Psoas muscle (tissue), 8 donors: ENCODE results near the gene FGD2. TPM values are rescaled to one million over a fixed set of nuclear protein-coding genes. Genes with fewer than 3 reads are reported as not detected.

Experiments
- ATAC-seq, 4 donors: fragments of 200-7000 bp; cut with Tn5 transposase; one replicate each; pipeline ENCODE4 v1.9.1; 2020; ENCODE audit warnings: moderate library complexity in 3 of 4, mild to moderate bottlenecking in 2 of 4
- DNase-seq, 2 donors: peaks; one replicate each; pipeline ENCODE4 v3.0.0-alpha.2; 2020
- H3K27ac ChIP-seq: fragments of 200-600 bp; one replicate; pipeline ENCODE4 v1.8.0; 2022
- H3K27me3 ChIP-seq, 3 donors: fragments of 200-600 bp in 1 of 3; one replicate each; pipeline versions ENCODE4 v1.6.1 to v1.8.0; 2013 to 2022; ENCODE audit warnings: low read length in 2 of 3, mild to moderate bottlenecking in 2 of 3, moderate library complexity in 1 of 3; ENCODE audit not compliant: insufficient read depth in 3 of 3
- H3K36me3 ChIP-seq, 2 donors: fragments of 200-600 bp in 1 of 2; one replicate each; pipeline versions ENCODE4 v1.6.1 to v1.8.0; 2013 to 2022; ENCODE audit warnings: low read depth in 1 of 2, mild to moderate bottlenecking in 1 of 2, moderate library complexity in 1 of 2; ENCODE audit not compliant: insufficient read depth in 1 of 2
- H3K4me1 ChIP-seq: fragments of 200-600 bp; one replicate; pipeline ENCODE4 v1.8.0; 2022
- H3K4me3 ChIP-seq: fragments of 200-600 bp; one replicate; pipeline ENCODE4 v1.8.0; 2022; ENCODE audit warnings: mild to moderate bottlenecking
- H3K9me3 ChIP-seq: fragments of 200-600 bp; one replicate; pipeline ENCODE4 v1.8.0; 2022
- WGBS, 3 donors: extraction: QIAGEN DNeasy Blood & Tissue Kit; methylation state at CpG; one replicate each; pipeline versions ENCODE4 v1.1.6 to v1.1.7; 2013; 5-methylcytosine and 5-hydroxymethylcytosine counted together
- intact Hi-C, 2 donors: fragments of 100-400 bp; cut with DNase I; formaldehyde crosslinking; loops; one replicate each; pipeline versions ENCODE4 v1.11.0 to v1.14.2; 2022
- polyA plus RNA-seq, 3 donors: library from polyadenylated mRNA; stranded (reverse); fragments of 200-250 nt; gene quantifications; one replicate each; pipeline ENCODE4 v1.2.3, GENCODE V29; 2013
- total RNA-seq, 4 donors: library from RNA; stranded (reverse); fragmentation: NEBNext Ultra II Directional in 2 of 4; extraction: Animal tissue kit (Norgen Biotek cat#: 25700) in 2 of 4; gene quantifications; one replicate each; pipeline versions ENCODE4 v1.2.1 to v1.2.4, GENCODE V29; 2021 to 2023
- TF ChIP-seq, protein P1 (sequence below): fragments of 200-600 bp; IDR thresholded peaks from one replicate; pipeline ENCODE4 v1.8.0; 2022; ENCODE audit warnings: antibody characterized with exemption
- donor health status: healthy with polysubstance abuse.
- donor health status: DM: no; HTN: no; CAD: no; lungs with moderate emphysema.
- donor health status: Bipolar disorder and iron deficiency.
- donor health status: healthy.
- donor health status: DM: yes; HTN: yes; CAD: no.
- donor health status: DM: no; HTN: no; CAD: no.
- donor health status: DM: no; HTN: no; CAD: no.
- donor health status: DM: yes; HTN: yes; CAD: no.

The FGD2 gene
- total and polyA plus RNA-seq, 7 donors = 0.75 to 4.2 (median 1.7) TPM

DNA sequence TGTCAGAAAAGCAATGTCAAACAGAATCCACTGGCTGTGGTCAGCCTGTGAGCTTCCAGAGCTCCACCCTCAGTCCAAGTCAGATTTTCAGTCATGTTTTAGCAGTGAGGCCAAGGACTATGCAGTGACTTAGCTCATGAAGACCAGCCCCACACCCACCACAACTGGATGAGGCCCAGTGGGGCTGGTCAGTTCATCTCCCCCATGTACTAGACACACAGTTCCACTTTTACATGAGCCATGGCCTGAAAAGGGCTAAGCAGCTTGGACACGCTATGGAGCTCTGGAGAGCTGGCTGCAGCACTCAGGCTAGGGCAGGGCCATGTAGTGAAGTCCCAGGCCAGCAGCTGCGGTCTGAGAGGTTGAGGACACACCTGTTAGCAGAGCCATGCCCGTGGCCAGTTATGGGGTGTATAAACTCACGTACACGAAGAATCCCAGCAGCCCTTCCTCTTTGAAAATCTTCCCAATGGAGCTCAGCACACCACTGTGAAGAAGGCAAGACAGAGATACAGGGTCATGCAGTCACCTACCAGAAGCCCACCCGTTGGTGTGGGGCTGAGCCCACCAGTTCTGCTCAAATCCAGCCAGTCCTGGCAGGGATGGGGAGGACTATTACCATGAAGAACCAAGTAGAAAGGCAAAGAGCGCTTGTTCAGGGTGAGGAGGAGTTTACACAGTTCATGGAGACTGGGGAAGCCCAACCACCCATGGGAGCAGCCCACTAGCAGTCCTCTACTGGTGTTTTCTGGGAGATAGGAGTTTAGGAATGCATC is 30.0 kb upstream of the FGD2 start:
- no peak for DNase-seq
- TF ChIP-seq, protein P1, sequence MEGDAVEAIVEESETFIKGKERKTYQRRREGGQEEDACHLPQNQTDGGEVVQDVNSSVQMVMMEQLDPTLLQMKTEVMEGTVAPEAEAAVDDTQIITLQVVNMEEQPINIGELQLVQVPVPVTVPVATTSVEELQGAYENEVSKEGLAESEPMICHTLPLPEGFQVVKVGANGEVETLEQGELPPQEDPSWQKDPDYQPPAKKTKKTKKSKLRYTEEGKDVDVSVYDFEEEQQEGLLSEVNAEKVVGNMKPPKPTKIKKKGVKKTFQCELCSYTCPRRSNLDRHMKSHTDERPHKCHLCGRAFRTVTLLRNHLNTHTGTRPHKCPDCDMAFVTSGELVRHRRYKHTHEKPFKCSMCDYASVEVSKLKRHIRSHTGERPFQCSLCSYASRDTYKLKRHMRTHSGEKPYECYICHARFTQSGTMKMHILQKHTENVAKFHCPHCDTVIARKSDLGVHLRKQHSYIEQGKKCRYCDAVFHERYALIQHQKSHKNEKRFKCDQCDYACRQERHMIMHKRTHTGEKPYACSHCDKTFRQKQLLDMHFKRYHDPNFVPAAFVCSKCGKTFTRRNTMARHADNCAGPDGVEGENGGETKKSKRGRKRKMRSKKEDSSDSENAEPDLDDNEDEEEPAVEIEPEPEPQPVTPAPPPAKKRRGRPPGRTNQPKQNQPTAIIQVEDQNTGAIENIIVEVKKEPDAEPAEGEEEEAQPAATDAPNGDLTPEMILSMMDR = no peak
- 74 to 87% (median 79%) methylated on average over 7 of the region's 7 CpGs for WGBS, 3 donors
- H3K36me3 ChIP-seq = peaks cover 16 to 82% of the 10 kb centered on the region in 2 donors
- no peak overlapping the region for H3K27ac ChIP-seq
- H3K27me3 ChIP-seq = no peaks in the 10 kb centered on the region
- no peaks in the 10 kb centered on the region for H3K9me3 ChIP-seq
- intact Hi-C loops = loop anchor here in 1 of 2 donors (5.0 kb wide), 2 partner anchors 48 to 88 kb away; partner anchors contain the start of gene C6orf89
- peaks cover 15% of the 10 kb centered on the region for H3K4me1 ChIP-seq
- no peak overlapping the region for H3K4me3 ChIP-seq
- ATAC-seq = no peak

DNA sequence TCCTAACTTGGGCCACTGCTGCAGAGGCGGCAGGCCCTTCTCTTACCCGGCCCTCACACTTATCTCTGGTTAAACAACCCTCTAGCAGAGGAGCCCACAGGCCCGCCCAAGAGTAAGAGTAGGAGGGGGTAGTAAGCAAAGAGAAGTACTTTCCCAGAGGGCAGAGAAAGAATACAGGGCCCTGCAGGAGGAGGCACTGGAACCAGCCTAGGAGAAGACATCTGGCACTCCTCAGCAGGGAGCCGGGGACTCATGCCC is 29.5 kb upstream of the FGD2 start:
- Histone ChIP-seq H3K27me3 (no peaks in the 10 kb centered on the region), H3K4me1 (peaks cover 20% of the 10 kb centered on the region), H3K4me3 (no peak overlapping the region), H3K9me3 (no peaks in the 10 kb centered on the region), H3K36me3 (peaks cover 15 to 76% of the 10 kb centered on the region in 2 donors), H3K27ac (no peak overlapping the region)
- intact Hi-C loops = loop anchor here in 1 of 2 donors (5.0 kb wide), 2 partner anchors 49 to 89 kb away; partner anchors contain the start of gene C6orf89
- TF ChIP-seq, protein P1 = no peak
- DNase-seq (no peak), ATAC-seq (no peak)
- 88 to 96% (median 92%) methylated on average over 4 of the region's 4 CpGs for WGBS, 3 donors

DNA sequence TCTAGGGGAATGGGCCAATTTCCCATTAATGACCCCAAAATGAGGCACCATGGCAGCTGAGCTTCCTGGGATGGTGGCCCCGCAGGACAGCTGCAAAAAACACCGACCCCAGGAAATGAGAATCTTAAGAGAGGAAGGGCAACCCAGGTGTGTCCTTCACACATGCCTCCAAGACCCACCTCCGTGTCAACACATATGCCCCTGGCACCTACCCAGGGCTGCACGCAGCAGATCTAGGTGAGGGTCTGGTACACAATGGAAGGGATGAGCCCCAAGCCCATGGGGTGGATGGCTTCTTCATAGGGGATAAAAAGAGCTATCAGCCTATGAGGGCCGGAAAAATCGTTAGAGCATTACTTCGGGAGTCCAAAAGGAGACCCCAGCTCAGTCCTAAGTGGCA is 28.9 kb upstream of the FGD2 start:
- no peak overlapping the region for H3K27ac ChIP-seq
- H3K9me3 ChIP-seq = no peaks in the 10 kb centered on the region
- 91 to 94% (median 93%) methylated on average over 7 of the region's 7 CpGs for WGBS, 3 donors
- ATAC-seq (no peak), DNase-seq (no peak)
- peaks cover 26% of the 10 kb centered on the region for H3K4me1 ChIP-seq
- intact Hi-C loops = loop anchor here in 1 of 2 donors (5.0 kb wide), 2 partner anchors 49 to 89 kb away; partner anchors contain the start of gene C6orf89
- no peak overlapping the region for H3K4me3 ChIP-seq
- peaks cover 12 to 71% of the 10 kb centered on the region in 2 donors for H3K36me3 ChIP-seq
- H3K27me3 ChIP-seq = no peaks in the 10 kb centered on the region
- TF ChIP-seq, protein P1 = no peak

DNA sequence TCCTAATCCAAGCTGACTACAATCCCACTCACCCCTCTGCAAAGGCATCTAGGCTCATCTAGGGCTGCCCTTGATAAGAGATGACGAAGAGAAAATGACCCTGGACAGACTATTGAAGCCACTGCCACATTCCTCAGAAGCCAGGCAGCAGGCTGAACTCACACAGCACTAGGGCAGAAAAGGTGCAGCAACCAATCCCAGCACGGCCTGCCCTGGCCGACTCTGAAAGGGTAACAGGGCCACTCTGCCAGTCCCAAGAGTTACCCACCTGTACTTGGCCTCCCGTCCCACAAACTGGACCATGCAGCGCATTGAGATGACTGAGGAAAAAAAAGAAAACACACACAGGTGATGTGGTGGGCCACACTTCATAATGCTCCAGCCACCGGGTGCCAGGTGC is 28.5 kb upstream of the FGD2 start:
- intact Hi-C loops = loop anchor here in 1 of 2 donors (5.0 kb wide), 2 partner anchors 50 to 90 kb away; partner anchors contain the start of gene C6orf89

More for the DNA sequence above, 28.5 kb upstream of the FGD2 start:
- Histone ChIP-seq H3K27me3 (no peaks in the 10 kb centered on the region), H3K4me1 (peaks cover 28% of the 10 kb centered on the region), H3K27ac (no peak overlapping the region), H3K4me3 (no peak overlapping the region), H3K36me3 (peaks cover 12 to 67% of the 10 kb centered on the region in 2 donors), H3K9me3 (no peaks in the 10 kb centered on the region)
- DNase-seq = no peak
- WGBS, 3 donors = 92 to 96% (median 95%) methylated on average over 6 of the region's 6 CpGs
- TF ChIP-seq, protein P1 = no peak
- no peak for ATAC-seq
